Fibroblast of lung (primary cell): Measurements from ENCODE around the gene STARD7.

ENCODE experiments used
- EZH2 ChIP-seq: IDR thresholded peaks from 2 replicates; pipeline ENCODE4 v1.5.1; 2012; ENCODE audit warnings: low read length, control low read depth, mild to moderate bottlenecking; ENCODE audit errors: missing control alignments
- TF ChIP-seq, protein P1 (sequence below), 2 donors: IDR thresholded peaks in 1 of 2; conservative IDR thresholded peaks in 1 of 2; 1 replicate in 1 of 2; 2 replicates in 1 of 2; pipeline ENCODE4 v1.5.1; 2011 to 2012; ENCODE audit warnings: low read length in 2 of 2, control low read depth in 1 of 2, inconsistent platforms in 1 of 2, low read depth in 1 of 2, mild to moderate bottlenecking in 1 of 2

DNA sequence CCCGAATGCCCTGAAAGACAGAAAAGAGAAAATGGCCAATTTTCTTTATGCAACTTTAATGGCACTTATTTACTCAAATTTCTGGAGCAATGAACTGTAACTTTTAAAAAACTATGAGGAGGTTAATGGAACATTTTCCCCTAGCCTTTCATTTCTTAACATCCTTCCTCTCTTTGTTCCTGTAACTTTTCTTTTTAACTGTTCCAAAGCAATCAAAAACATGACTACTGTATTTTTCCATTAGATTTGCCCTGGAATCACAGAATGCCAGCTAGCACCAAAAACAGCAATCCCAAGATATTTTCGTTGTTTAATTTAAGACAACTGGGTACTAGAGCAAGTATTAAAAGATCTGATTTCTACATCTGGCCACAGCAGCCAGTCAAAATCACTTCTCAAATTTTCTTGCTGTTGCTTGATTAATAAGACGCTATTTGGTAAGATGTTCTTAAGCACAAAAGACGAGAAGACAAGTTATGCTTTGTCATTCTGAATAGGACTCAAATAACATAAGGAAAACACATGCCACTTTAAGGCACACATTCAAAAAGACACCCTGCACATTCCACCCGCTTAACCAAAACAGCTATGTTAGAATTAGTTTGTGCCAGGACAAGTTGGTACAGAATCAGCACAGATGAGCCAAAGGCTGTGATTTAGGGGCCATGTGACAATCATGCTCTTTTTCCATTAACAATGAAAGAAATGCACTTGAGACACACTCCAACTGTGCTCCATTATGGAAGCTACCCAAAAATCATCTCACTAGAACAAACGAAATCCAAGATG lies 3.6 kb downstream of the STARD7 start:
- TF ChIP-seq, protein P1, sequence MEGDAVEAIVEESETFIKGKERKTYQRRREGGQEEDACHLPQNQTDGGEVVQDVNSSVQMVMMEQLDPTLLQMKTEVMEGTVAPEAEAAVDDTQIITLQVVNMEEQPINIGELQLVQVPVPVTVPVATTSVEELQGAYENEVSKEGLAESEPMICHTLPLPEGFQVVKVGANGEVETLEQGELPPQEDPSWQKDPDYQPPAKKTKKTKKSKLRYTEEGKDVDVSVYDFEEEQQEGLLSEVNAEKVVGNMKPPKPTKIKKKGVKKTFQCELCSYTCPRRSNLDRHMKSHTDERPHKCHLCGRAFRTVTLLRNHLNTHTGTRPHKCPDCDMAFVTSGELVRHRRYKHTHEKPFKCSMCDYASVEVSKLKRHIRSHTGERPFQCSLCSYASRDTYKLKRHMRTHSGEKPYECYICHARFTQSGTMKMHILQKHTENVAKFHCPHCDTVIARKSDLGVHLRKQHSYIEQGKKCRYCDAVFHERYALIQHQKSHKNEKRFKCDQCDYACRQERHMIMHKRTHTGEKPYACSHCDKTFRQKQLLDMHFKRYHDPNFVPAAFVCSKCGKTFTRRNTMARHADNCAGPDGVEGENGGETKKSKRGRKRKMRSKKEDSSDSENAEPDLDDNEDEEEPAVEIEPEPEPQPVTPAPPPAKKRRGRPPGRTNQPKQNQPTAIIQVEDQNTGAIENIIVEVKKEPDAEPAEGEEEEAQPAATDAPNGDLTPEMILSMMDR (conservative IDR thresholded peaks at IDR 0.05 in 1 of 2, IDR thresholded peaks at IDR 0.05 in 1 of 2; ENCODE audit: low read depth in 1 of 2, low read length in 2 of 2): no peak
- TF ChIP-seq EZH2: no peak
